ENCODE data around the gene OS9.

OS9 gene

DNA sequence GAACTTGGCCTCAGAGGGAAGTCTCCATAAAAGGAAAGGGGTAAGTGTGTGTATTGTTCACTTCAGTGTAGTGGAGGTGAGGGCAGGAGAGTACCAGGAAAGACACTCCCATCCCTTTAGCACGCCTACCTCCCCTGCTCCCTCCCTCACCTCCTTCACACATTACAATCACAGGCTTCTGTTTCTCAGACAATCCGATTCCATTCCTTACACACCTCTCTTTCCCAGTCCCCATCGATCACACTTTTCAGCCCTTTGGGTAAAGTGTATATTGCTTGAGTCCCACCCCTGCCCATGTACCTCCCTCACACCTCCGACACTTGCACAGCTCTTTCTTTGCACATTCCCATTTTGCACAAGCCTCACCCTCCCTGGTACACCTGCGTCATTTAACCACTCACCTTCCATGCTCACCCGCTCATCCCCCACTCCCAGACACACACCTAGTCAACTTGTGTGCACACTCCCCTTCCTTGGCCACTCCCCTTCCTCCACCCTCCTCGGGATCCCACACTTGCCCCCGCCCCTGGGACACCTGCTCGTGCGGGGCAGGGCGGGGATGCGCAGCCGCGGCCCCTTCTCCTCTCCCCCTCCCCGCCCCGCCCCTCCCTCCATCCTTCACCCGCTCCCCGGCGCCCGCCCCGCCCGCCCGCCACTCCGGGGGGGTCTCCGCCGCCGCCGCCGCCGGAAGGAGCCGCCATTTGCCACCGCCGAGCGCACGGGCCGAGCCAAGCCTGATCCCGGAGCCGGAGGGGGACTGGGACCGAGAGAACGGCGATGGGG, 60.7 kb downstream of the OS9 start, which contains the start of gene MARCHF9:
TSS of gene MARCHF9 (plus strand) at position 693 of the 783 bp plus-strand sequence. CDS start 426 bp downstream, outside the sequence.
- peak in 3 of 4 experiments; percentile 9 to 56 (median 41) for DNase-seq

DNA sequence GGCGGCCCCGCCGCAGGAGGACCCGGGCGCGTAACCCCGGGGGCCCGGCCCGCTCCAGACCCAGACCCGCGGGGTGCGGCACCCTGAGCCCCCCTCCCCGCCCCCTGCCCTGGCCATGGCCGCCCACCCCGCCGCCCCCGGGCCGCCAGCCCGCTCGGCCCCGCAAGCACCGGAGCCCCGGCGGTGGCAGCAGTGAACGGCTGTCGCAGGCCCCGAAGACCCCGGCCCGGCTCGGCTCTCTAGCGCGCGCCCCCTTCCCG, 61.2 kb downstream of the OS9 start:
- no peak for DNase-seq

DNA sequence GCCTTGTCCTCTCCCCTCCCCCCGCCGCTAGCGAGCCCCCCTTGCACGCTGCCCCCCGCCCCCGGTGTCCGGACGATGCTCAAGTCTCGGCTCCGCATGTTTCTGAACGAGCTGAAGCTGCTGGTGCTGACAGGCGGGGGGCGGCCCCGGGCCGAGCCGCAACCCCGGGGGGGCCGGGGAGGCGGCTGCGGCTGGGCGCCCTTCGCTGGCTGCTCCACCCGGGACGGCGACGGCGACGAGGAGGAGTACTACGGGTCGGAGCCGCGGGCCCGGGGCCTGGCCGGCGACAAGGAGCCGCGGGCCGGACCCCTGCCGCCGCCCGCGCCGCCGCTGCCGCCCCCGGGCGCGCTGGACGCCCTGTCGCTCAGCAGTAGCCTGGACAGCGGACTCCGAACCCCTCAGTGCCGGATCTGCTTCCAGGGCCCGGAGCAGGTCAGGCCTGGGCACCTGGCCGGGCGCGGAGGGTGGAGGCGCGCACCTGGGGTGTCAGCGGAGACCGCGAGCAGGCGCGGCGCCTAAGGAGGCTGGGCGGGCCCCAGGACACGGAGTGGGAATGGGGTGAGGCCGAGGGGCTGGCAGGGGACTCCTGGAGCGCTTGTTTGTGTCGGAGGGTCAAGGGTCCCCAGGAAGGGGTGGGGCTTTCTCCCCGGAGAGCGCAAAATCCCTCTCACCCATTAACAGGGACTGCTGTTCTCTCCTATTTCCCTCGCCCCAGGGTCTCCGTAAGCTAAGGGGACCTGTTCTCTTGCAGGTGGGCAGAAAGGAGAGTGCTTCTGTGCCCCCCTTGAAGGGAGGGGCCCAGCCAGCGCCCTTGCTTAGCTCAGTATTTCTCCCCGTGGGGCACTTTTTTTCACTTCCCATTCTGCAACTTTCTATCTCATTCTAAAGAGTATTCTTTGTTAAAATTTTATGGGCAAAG, 61.8 kb downstream of the OS9 start:
- peak in 3 of 4 experiments; percentile 11 to 42 (median 30) for DNase-seq

DNA sequence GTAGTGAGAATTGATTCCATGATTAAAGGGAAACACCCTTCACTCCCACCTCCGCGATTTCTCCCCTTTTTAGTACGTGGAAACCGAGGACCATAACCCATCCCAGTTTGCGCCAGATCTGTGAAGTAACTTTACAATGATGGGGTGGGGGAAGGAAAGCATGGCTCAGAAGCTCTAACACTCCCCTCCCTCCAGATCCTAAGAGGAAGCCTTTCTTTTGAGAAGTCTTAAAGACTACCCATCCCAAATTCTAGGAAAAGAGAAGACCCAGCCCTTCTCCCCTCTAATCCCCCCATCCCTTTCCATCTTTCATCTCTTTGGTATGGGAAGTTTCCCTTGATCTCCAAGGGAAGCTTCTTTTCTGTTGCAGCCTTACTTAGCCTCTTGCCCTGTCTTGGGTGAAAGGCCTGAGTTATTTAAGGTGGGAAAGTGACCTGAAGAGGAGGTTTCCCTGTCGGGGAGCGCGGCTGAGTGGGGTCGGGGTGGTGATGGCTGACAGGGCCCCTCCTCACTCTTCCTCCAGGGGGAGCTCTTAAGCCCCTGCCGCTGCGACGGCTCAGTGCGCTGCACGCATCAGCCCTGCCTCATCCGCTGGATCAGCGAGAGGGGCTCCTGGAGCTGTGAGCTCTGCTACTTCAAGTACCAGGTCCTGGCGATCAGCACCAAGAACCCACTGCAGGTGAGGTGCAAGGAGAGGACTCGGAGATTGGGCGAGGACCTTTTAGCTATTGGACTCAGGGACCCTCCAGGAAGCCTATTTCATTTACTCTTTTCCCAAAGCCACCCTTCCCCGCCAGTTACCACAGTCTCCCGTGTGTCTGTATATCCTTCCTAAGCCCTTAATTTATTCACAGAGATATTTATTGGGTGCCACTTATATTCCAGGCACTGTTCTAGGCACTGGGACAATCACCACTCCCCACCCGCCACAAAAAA, 62.7 kb downstream of the OS9 start:
- DNase-seq = peak; percentile 72 to 84 (median 78)

DNA sequence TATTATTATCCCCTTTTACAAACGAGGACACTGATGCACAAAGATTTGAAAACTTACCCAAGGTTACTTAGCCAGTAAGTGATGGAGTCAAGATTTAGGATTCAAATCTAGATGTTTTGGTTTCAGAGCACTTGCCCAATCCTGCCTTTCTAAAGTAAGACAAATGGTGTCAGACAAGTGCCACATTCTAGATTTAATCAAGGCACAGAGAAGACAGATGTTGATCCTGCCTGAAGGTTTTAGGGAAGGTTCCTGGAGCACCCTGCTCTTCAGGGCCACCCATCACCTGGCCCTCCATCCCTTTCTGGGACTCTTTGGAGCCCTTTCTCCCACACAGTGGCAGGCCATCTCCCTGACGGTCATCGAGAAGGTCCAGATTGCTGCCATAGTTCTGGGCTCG, 63.8 kb downstream of the OS9 start:
- no peak for DNase-seq

DNA sequence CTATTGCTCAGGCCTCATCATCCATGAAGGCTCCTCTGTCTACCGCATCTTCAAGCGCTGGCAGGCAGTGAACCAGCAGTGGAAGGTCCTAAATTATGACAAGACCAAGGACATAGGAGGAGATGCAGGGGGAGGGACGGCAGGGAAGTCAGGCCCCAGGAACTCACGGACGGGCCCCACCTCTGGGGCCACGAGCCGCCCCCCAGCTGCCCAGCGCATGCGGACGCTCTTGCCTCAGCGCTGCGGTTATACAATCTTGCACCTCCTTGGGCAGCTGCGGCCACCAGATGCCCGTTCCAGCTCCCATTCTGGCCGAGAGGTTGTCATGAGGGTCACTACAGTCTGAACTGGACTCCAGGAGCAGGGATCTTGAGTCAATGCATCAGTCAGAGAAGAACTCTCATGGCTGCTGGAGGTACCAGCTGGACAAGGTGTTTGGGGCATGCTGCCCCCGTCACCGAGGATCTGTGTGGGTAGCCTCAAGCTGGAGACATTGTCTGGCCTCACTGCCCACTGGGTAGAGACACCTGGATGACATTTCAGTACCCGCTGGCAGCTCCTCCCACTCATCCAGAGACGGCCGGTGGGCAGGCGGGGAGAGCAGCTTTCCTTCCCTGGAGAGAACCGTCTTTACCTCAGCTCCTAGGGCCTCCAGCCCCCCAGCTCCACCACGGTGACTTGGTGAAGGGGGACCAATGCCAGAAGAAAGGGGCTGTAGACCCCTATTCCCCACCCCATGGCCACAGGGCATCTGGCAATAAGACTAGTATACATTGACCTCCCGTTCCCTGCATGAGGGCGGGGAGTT, 64.8 kb downstream of the OS9 start:
- DNase-seq = no peak

DNA sequence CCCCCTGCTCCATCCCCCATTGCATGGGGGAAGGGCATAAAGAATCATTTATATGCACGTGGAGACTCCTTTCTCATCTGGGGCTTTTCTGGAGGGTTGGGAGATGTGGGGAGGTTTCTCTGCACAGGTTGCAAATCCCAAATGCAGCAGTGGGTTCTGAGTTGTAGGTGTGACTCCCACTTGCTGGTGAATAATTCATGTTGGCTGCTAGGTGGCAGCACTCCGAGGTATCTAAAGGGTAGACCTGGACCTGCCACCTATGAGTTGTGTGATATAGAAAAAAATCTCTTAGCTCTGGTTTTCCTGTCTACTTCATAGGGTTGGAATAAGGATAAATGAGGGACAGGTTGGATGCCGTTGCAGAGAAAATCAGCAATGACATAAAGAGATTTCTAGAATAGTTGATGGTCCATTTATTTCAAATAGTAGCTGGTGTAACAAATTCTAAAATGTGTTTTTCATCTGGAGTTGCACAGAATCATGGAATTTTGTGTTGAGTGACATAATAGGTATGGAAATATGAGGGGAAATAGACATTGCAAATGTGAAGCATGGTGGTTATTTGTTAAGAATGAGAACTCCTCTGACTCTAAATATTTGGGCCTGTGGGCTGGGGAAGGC, 65.5 kb downstream of the OS9 start:
- DNase-seq = no peak

DNA sequence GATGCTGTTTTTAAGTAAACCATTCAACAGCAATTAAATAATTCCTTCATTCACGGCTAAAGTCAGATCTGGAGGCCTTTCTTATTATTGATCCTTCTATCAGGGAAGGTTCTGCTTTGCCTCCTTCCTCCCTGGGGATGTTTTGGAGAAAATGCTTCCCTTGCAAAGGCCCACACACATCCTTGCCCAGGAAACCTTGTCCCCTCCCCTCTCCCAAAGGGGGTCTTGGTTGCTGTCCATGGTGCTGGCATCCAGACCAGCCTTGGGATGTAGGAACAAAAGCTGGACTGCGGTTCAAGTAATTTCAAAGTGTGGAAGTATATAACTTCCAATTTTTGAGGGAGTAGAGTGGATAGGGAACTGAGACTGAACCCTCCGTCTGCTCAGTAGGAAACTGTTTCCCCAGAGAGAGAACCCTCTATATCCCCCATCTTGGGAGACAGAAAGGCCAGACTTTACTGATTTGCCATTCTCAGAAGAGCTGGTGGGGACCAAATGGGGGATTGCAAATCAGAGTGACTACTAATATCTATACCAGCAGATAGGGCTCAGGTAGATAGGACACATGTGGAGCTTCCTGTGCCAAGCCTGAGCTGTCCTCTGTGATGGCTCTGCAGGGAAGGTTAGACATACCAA, 66.5 kb downstream of the OS9 start:
- no peak for DNase-seq

DNA sequence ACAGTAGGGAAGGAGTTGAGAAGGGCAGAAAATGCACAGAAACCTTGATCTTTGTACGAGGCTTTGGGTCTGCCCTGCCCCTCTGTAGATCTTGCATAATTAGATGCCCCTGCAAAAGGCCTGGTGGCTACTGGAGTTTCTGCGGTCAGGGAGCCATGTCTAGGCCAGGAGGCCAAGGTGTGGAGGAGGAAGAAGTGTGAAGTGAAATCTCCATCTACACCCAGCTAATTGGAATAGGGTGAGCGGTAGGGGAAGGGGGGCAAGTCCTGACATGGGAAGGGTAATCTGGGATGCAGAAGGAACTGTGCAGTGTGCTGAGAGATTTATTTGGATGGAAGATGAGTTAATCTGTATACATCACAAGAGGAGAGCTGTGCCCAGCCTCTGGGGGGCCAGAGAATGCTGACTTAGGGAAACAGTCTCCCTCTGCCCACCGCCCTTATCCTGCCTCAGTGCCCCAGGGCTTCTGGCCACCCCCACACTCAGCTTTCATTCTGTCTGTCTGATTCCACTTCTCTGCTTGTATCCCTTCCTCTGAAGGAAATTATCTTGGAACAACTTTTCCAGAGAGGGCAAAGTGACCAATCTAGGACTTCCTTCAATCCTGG, 67.6 kb downstream of the OS9 start:
- DNase-seq = no peak

DNA sequence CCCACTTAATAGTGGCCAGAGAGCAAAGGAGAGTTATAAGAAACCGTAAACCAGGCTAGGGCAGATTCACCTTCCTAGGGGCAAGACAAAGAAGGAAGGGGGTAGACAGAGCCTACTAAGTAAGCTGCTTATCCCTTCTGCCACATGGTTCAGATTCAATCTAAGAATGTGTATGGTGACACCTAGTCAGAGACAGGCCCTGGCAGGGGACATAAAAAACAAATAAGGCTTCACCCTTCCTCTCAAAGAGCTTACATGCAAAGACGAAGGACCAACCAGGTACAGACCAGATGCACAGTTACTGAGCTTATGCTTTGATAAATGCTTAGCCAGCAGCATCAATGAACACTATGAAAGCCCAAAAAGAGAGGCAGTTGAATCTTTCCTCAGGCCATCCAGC, 68.5 kb downstream of the OS9 start:
- DNase-seq = no peak

DNA sequence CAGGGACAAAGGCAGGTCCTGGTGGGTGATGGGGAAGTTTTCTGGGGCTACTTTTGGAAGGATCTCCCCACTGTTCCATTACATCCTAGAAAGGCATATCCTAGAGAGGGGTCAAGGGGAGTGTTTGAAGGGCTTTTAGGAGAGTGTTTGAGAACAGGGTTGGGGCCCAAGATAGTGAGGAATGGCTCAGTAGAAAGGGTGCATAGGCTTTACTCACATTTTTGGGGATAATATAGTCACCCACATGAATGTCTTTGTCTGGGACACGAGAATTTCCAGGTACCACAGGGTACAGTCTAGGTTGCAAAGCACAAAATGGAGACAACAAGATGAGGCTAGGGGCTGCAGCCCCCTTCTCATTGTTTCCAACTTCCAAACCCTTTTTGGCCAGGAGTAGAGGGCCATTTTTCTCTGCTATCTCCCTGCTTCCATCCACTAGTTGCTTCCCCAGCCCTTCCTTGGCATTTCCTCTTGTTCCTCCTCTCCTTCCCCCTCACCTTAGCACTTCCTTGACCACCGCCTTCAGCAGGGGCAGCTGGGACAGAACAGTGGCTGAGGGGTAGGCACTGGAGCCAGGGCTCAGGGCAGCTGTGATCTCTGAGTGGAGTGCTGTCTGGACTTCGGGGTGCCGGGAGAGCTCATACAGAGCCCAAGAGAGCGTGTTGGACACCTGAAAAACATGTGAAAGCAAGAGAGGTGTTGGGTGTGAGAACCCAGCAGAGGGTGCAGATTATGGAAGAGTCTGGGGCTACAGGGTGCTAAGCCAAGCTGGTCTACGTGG, 70.1 kb downstream of the OS9 start:
- no peak for DNase-seq

DNA sequence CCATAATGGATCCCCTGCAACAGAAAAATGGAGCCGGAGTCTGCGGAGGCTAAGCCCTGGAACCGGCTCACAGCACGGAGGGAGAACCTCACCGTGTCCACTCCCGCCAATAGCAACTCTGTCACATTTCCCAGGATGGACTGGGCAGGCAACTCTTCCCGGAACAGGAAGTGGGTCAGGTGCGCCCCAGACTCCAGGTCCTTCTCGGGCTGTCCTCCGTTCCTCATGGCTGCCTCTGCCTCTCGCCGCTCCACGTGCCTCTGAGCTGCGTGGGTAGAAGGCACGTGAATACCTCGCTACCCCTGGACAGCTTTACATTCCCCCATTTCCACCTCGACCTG, 70.7 kb downstream of the OS9 start:
- peak in 3 of 4 experiments; percentile 14 to 27 (median 14) for DNase-seq

DNA sequence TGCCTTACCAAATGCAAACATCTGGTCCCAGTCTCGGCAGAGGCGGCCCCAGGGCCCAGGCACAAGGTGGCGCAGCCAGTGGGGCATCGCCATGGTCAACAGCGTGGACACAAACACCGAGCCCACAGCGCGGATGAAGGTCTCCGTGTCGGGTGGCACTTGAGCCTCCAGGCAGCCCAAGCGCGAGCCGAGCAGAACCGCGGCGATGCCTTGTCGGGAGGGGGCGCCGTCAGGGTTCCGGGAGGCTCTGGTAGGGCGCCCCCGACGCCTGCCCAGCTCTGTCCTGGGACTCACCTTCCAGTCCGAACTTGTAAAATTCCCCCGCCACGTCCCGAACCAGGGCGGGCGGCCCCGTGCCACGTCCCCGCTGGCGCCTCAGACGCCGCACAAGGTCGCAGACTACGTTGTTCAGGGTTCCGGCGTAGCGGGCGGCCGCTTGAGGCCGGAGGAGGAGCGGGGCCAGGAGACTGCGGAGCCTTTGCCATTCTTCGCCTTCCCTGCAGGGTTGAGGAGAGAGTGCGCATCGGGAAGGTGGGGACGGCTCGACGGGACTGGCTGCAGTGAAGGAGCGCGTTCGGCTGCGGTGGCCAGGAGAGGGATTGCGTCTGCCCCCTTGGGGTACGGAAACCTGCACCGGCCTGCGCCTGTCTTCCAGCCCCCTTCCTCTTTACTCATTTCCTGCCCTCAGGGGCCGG, 71.2 kb downstream of the OS9 start:
- DNase-seq = peak in 3 of 4 experiments; percentile 40 to 73 (median 60)

DNA sequence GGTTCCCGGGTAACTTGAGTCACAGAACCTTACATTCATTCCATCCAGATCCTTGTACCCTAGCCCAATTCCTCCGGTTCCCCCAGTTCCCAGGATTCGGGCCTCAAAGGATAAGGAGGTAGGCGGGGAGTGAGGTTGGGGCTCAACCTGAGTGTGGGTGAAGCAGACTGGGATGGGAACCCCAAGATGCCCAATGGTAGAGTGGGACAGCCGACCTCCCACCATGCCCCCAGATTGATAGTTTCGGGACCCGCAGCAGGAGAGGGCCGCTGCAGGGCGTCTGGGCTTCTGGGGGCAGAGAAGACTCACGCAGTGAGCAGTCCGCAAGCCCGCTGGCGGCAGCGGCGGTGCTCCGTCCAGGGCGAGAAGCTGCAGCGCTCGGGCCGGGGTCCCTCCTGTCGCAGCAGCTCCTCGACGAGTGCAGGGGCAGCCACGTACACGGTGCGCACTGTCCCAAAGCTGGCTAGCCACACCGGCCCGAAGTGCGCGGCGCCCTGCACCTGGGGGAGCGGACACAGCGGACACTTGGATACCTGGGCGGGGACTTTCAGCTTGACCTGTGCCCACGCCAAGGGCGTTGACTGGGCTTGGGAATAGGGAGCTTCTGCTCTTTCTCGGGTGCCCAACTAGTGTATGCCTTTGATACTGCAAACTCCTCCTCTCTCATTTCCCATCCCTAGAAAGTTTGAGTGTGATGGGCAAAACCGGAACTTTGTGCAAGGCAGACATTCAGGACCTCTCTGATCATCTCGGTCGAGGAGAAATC, 71.9 kb downstream of the OS9 start:
- DNase-seq = peak in 3 of 4 experiments; percentile 38 to 45 (median 39)

DNA sequence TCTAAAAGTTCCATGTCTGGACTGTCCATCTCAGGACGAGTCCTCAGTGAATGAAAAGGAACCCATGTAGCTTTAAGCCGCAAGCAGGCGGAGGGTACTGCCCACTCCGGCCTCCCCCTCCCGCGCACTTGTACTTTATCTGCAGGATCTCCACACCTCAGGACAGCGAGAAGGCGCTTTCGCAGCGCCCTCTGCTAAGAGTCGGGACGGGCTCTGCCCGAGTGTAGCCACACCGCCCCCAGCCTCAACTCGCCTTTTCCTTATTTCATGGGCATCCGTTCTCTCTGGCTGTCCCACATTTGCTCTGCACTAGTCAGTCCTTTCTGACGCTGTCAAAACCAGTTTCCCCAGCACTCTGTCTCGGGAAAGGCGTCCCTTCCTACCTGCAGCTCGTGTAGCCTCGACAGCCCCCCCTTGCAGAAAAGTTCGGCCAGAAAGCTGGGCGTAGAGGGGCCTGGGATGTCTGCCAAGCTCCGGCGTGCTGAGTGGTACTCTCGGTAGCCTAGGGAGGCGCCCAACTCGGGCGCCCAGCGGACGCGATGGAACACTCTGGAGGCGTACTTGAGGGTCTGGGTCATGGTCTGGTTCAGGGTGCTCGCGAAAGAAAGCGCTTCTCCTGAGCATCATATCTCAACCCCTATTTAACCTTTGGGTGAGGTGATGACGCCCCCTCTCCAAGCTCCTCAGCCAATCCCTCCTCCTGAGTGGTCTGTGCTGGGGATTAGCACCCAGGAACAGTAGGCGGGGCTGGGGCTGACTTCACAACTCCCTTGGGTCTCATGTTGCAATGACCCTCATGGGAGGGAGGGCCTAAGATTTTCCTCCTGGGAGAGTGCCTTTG, 72.8 kb downstream of the OS9 start, which contains the start of gene CYP27B1:
TSS of gene CYP27B1 (minus strand) at position 615 of the 841 bp plus-strand sequence. CDS start at position 578, 37 bp downstream.
- DNase-seq = peak in 3 of 4 experiments; percentile 54 to 67 (median 55)

DNA sequence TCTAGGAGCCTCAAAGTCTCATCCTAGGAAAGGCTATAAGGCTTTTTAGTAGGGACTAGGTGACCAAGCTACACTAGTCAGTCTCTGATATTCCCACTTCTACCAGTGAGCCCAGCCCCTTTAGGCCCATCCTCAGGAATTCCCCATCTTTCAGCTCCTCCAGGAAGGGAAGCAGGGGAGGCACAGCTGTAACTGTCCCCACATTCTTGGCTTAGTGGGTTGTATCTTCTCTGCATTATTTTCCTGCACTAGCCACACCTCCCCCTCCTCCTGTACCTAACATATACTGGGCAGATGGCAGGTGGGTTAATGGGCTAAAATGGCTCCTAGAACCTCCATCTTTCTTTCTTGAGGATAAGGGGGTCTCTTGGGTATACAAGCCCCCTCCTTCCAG, 73.4 kb downstream of the OS9 start:
- no peak for DNase-seq

DNA sequence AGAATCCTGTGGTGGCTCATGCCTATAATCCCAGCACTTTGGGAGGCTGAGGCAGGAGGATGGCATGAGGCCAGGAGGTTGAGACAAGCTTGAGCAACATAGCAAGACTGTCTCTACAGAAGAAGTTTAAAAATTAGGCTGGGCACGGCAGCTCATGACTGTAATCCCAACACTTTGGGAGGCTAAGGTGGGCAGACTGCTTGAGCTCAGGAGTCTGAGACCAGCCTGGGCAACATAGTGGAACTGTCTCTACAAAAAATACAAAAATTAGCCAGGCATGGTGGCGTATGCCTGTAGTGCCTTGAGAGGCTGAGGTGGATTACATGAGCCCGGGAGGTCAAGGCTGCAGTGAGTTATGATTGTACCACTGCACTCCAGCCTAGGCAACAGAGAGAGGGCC, 73.9 kb downstream of the OS9 start:
- DNase-seq = no peak
